GM23338 (cell line): ENCODE data around the gene IL12RB1.

Experiments
- CREB1 ChIP-seq: fragments of 250-450 bp; sonication (Bioruptor Pico); IDR thresholded peaks from 2 replicates; pipeline ENCODE4 v1.5.0; 2020; ENCODE audit warnings: low read depth, mild to moderate bottlenecking, moderate library complexity
- EZH2 ChIP-seq: fragments of 200-600 bp; sonication (generic); IDR thresholded peaks from one replicate; pipeline ENCODE4 v1.8.0; 2017; ENCODE audit warnings: antibody characterized with exemption, mild to moderate bottlenecking, low read depth; ENCODE audit not compliant: unreplicated experiment
- EZH2phosphoT487 ChIP-seq: fragments of 200-600 bp; sonication (generic); IDR thresholded peaks from one replicate; pipeline ENCODE4 v1.8.1; 2018; ENCODE audit warnings: antibody characterized with exemption; ENCODE audit not compliant: unreplicated experiment
- JUNB ChIP-seq: IDR thresholded peaks from one replicate; pipeline ENCODE4 v1.6.1; 2016; ENCODE audit warnings: antibody characterized with exemption; ENCODE audit not compliant: unreplicated experiment
- POLR2AphosphoS5 ChIP-seq: IDR thresholded peaks from 2 replicates; pipeline ENCODE4 v1.6.1; 2016; ENCODE audit warnings: antibody characterized with exemption, low read depth
- ZNF114 ChIP-seq: fragments of 250-450 bp; sonication (Bioruptor Pico); IDR thresholded peaks from 2 replicates; pipeline ENCODE4 v1.5.0; 2020; ENCODE audit warnings: mild to moderate bottlenecking, moderate library complexity
- ZNF331 ChIP-seq: fragments of 250-450 bp; sonication (Bioruptor Pico); IDR thresholded peaks from 2 replicates; pipeline ENCODE4 v1.5.0; 2020; ENCODE audit warnings: low read depth, mild to moderate bottlenecking, moderate library complexity
- TF ChIP-seq, protein P1 (sequence below), 2 experiments: fragments of 200-600 bp in 1 of 2; sonication (generic) in 1 of 2; conservative IDR thresholded peaks; 2 replicates each; pipeline versions ENCODE4 v1.5.1 to v1.6.1; 2016 to 2017; ENCODE audit warnings: antibody characterized with exemption in 2 of 2, low read depth in 2 of 2, mild to moderate bottlenecking in 2 of 2, moderate library complexity in 1 of 2
- TF ChIP-seq, protein P2 (sequence below): IDR thresholded peaks from one replicate; pipeline ENCODE4 v1.6.1; 2018; ENCODE audit warnings: antibody characterized with exemption; ENCODE audit not compliant: unreplicated experiment
- TF ChIP-seq, protein P3 (sequence below): fragments of 250-450 bp; sonication (Bioruptor Pico); IDR thresholded peaks from 2 replicates; pipeline ENCODE4 v1.5.0; 2020; ENCODE audit warnings: mild to moderate bottlenecking, moderate library complexity
- TF ChIP-seq, protein P4 (sequence below): IDR thresholded peaks from 2 replicates; pipeline ENCODE4 v1.6.1; 2016; ENCODE audit warnings: antibody characterized with exemption

DNA sequence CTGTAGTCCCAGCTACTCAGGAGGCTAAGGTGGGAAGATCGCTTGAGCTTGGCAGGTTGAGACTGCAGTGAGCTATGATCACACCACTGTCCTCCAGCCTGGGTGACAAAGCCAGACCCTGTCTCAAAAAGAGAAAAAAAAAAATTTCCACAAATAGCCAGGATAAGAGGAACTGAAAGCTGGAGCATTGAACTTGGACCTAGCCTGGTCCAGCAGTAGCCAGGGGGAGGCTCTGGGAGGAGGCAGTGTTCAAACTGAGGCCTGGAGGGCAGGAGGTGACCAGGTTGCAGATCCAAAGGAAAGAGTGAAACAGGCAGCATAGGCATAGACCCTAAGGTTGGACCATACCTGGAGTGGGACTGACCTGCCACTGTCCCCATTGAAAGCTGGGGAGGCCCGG lies 39.4 kb upstream of the IL12RB1 start:
- TF ChIP-seq, protein P1, sequence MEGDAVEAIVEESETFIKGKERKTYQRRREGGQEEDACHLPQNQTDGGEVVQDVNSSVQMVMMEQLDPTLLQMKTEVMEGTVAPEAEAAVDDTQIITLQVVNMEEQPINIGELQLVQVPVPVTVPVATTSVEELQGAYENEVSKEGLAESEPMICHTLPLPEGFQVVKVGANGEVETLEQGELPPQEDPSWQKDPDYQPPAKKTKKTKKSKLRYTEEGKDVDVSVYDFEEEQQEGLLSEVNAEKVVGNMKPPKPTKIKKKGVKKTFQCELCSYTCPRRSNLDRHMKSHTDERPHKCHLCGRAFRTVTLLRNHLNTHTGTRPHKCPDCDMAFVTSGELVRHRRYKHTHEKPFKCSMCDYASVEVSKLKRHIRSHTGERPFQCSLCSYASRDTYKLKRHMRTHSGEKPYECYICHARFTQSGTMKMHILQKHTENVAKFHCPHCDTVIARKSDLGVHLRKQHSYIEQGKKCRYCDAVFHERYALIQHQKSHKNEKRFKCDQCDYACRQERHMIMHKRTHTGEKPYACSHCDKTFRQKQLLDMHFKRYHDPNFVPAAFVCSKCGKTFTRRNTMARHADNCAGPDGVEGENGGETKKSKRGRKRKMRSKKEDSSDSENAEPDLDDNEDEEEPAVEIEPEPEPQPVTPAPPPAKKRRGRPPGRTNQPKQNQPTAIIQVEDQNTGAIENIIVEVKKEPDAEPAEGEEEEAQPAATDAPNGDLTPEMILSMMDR (conservative IDR thresholded peaks at IDR 0.05; ENCODE audit: low read depth in 2 of 2) = no peak
- TF ChIP-seq ZNF114 = no peak
- no peak for TF ChIP-seq EZH2phosphoT487
- TF ChIP-seq POLR2AphosphoS5 = no peak
- no peak for TF ChIP-seq CREB1 (CRISPR knock-in tag)
- TF ChIP-seq JUNB = no peak
- TF ChIP-seq, protein P2, sequence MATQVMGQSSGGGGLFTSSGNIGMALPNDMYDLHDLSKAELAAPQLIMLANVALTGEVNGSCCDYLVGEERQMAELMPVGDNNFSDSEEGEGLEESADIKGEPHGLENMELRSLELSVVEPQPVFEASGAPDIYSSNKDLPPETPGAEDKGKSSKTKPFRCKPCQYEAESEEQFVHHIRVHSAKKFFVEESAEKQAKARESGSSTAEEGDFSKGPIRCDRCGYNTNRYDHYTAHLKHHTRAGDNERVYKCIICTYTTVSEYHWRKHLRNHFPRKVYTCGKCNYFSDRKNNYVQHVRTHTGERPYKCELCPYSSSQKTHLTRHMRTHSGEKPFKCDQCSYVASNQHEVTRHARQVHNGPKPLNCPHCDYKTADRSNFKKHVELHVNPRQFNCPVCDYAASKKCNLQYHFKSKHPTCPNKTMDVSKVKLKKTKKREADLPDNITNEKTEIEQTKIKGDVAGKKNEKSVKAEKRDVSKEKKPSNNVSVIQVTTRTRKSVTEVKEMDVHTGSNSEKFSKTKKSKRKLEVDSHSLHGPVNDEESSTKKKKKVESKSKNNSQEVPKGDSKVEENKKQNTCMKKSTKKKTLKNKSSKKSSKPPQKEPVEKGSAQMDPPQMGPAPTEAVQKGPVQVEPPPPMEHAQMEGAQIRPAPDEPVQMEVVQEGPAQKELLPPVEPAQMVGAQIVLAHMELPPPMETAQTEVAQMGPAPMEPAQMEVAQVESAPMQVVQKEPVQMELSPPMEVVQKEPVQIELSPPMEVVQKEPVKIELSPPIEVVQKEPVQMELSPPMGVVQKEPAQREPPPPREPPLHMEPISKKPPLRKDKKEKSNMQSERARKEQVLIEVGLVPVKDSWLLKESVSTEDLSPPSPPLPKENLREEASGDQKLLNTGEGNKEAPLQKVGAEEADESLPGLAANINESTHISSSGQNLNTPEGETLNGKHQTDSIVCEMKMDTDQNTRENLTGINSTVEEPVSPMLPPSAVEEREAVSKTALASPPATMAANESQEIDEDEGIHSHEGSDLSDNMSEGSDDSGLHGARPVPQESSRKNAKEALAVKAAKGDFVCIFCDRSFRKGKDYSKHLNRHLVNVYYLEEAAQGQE = no peak
- no peak for TF ChIP-seq EZH2
- TF ChIP-seq, protein P3, sequence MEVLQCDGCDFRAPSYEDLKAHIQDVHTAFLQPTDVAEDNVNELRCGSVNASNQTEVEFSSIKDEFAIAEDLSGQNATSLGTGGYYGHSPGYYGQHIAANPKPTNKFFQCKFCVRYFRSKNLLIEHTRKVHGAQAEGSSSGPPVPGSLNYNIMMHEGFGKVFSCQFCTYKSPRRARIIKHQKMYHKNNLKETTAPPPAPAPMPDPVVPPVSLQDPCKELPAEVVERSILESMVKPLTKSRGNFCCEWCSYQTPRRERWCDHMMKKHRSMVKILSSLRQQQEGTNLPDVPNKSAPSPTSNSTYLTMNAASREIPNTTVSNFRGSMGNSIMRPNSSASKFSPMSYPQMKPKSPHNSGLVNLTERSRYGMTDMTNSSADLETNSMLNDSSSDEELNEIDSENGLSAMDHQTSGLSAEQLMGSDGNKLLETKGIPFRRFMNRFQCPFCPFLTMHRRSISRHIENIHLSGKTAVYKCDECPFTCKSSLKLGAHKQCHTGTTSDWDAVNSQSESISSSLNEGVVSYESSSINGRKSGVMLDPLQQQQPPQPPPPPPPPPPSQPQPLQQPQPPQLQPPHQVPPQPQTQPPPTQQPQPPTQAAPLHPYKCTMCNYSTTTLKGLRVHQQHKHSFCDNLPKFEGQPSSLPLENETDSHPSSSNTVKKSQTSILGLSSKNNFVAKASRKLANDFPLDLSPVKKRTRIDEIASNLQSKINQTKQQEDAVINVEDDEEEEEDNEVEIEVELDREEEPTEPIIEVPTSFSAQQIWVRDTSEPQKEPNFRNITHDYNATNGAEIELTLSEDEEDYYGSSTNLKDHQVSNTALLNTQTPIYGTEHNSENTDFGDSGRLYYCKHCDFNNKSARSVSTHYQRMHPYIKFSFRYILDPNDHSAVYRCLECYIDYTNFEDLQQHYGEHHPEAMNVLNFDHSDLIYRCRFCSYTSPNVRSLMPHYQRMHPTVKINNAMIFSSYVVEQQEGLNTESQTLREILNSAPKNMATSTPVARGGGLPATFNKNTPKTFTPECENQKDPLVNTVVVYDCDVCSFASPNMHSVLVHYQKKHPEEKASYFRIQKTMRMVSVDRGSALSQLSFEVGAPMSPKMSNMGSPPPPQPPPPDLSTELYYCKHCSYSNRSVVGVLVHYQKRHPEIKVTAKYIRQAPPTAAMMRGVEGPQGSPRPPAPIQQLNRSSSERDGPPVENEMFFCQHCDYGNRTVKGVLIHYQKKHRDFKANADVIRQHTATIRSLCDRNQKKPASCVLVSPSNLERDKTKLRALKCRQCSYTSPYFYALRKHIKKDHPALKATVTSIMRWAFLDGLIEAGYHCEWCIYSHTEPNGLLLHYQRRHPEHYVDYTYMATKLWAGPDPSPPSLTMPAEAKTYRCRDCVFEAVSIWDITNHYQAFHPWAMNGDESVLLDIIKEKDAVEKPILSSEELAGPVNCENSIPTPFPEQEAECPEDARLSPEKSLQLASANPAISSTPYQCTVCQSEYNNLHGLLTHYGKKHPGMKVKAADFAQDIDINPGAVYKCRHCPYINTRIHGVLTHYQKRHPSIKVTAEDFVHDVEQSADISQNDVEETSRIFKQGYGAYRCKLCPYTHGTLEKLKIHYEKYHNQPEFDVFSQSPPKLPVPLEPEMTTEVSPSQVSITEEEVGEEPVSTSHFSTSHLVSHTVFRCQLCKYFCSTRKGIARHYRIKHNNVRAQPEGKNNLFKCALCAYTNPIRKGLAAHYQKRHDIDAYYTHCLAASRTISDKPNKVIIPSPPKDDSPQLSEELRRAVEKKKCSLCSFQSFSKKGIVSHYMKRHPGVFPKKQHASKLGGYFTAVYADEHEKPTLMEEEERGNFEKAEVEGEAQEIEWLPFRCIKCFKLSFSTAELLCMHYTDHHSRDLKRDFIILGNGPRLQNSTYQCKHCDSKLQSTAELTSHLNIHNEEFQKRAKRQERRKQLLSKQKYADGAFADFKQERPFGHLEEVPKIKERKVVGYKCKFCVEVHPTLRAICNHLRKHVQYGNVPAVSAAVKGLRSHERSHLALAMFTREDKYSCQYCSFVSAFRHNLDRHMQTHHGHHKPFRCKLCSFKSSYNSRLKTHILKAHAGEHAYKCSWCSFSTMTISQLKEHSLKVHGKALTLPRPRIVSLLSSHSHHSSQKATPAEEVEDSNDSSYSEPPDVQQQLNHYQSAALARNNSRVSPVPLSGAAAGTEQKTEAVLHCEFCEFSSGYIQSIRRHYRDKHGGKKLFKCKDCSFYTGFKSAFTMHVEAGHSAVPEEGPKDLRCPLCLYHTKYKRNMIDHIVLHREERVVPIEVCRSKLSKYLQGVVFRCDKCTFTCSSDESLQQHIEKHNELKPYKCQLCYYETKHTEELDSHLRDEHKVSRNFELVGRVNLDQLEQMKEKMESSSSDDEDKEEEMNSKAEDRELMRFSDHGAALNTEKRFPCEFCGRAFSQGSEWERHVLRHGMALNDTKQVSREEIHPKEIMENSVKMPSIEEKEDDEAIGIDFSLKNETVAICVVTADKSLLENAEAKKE (CRISPR knock-in tag) = no peak
- TF ChIP-seq ZNF331 (CRISPR knock-in tag) = no peak
- TF ChIP-seq, protein P4, sequence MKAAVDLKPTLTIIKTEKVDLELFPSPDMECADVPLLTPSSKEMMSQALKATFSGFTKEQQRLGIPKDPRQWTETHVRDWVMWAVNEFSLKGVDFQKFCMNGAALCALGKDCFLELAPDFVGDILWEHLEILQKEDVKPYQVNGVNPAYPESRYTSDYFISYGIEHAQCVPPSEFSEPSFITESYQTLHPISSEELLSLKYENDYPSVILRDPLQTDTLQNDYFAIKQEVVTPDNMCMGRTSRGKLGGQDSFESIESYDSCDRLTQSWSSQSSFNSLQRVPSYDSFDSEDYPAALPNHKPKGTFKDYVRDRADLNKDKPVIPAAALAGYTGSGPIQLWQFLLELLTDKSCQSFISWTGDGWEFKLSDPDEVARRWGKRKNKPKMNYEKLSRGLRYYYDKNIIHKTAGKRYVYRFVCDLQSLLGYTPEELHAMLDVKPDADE = no peak
